ENCODE data around the gene ATP2C1. TPM values are rescaled to one million over a fixed set of nuclear protein-coding genes. Genes with fewer than 3 reads are reported as not detected.
"Not testable (repeated sequence)": the region's sequence is repeated elsewhere in the genome, so short reads cannot be mapped to it uniquely, and the experiment has no call there.

The ATP2C1 gene
- total and polyA plus RNA-seq, 5 donors from 2014 or later: 10.5 to 83.6 (median 16.9) TPM

- ATAC-seq (ENCODE audit: low read depth in 2 of 2): no peak
- Mint-ChIP-seq H3K27ac (peak overlapping the region in 1 of 3 donors; percentile 28), H3K9me3 (peaks cover 0 to 2% (median 0%) of the 10 kb centered on the region in 7 donors), H3K4me3 (peak overlapping the region in 2 of 4 donors; percentile 4 to 55), H3K4me1 (peaks cover 11 to 54% (median 21%) of the 10 kb centered on the region in 4 donors), H3K36me3 (no peaks in the 10 kb centered on the region), H3K27me3 (no peaks in the 10 kb centered on the region)
- Histone ChIP-seq H3K27ac (ENCODE audit: insufficient read depth, low read length, poor library complexity, severe bottlenecking) (no peak overlapping the region), H3K27me3 (ENCODE audit: control insufficient read depth, insufficient read depth, low read length) (no peaks in the 10 kb centered on the region), H3K36me3 (ENCODE audit: control insufficient read depth, insufficient read depth, low read length) (no peaks in the 10 kb centered on the region), H3K9me3 (ENCODE audit: control insufficient read depth in 2 of 2, low read length in 2 of 2) (no peaks in the 10 kb centered on the region), H3K4me3 (ENCODE audit: low read depth, low read length) (peak overlapping the region; percentile 23), H3K4me1 (ENCODE audit: control insufficient read depth, insufficient read depth, low read length, poor library complexity, severe bottlenecking) (peaks cover 22% of the 10 kb centered on the region)
- no peak for DNase-seq
These were observed 40.3 kb upstream of the ATP2C1 start for GRCh38 chr3:130853581-130853980.

- H3K27ac Mint-ChIP-seq: peak overlapping the region in 2 of 3 donors; percentile 28 to 78
- Histone ChIP-seq H3K4me3 (ENCODE audit: low read depth, low read length) (peak overlapping the region; percentile 23), H3K4me1 (ENCODE audit: control insufficient read depth, insufficient read depth, low read length, poor library complexity, severe bottlenecking) (peaks cover 19% of the 10 kb centered on the region), H3K27ac (ENCODE audit: insufficient read depth, low read length, poor library complexity, severe bottlenecking) (no peak overlapping the region), H3K36me3 (ENCODE audit: control insufficient read depth, insufficient read depth, low read length) (no peaks in the 10 kb centered on the region), H3K9me3 (ENCODE audit: control insufficient read depth in 2 of 2, low read length in 2 of 2) (no peaks in the 10 kb centered on the region), H3K27me3 (ENCODE audit: control insufficient read depth, insufficient read depth, low read length) (no peaks in the 10 kb centered on the region)
- H3K36me3 Mint-ChIP-seq: no peaks in the 10 kb centered on the region
- peak in 1 of 3 donors; percentile 16 for DNase-seq
- no peaks in the 10 kb centered on the region for H3K27me3 Mint-ChIP-seq
- H3K4me1 Mint-ChIP-seq: peaks cover 11 to 46% (median 19%) of the 10 kb centered on the region in 4 donors
- H3K4me3 Mint-ChIP-seq: peak overlapping the region; percentile 1 to 55 (median 30)
- no peak for ATAC-seq (ENCODE audit: low read depth in 2 of 2)
- peaks cover 0 to 2% (median 0%) of the 10 kb centered on the region in 7 donors for H3K9me3 Mint-ChIP-seq
These were observed 39.5 kb upstream of the ATP2C1 start for GRCh38 chr3:130854208-130854864.

- no peak overlapping the region for H3K4me3 ChIP-seq (ENCODE audit: low read depth, low read length)
These were observed 36.4 kb upstream of the ATP2C1 start for GRCh38 chr3:130857336-130858026.

GRCh38 chr3:130862130-130862529 is 31.8 kb upstream of the ATP2C1 start:
- H3K9me3 Mint-ChIP-seq; H3K4me3 ChIP-seq (ENCODE audit: low read depth, low read length); H3K4me1 ChIP-seq (ENCODE audit: control insufficient read depth, insufficient read depth, low read length, poor library complexity, severe bottlenecking); ATAC-seq (ENCODE audit: low read depth in 2 of 2); H3K4me1 Mint-ChIP-seq; H3K4me3 Mint-ChIP-seq; DNase-seq; H3K27ac ChIP-seq (ENCODE audit: insufficient read depth, low read length, poor library complexity, severe bottlenecking); H3K36me3 ChIP-seq (ENCODE audit: control insufficient read depth, insufficient read depth, low read length); H3K27ac Mint-ChIP-seq; H3K27me3 ChIP-seq (ENCODE audit: control insufficient read depth, insufficient read depth, low read length); H3K9me3 ChIP-seq (ENCODE audit: control insufficient read depth in 2 of 2, low read length in 2 of 2); H3K36me3 Mint-ChIP-seq; H3K27me3 Mint-ChIP-seq: not testable (repeated sequence)

More at GRCh38 chr3:130857336-130858026, 36.4 kb upstream of the ATP2C1 start:
- no peak for ATAC-seq (ENCODE audit: low read depth in 2 of 2)
- H3K27ac ChIP-seq (ENCODE audit: insufficient read depth, low read length, poor library complexity, severe bottlenecking): no peak overlapping the region
- H3K36me3 Mint-ChIP-seq: no peaks in the 10 kb centered on the region
- H3K9me3 ChIP-seq (ENCODE audit: control insufficient read depth in 2 of 2, low read length in 2 of 2): no peaks in the 10 kb centered on the region
- peaks cover 0 to 2% (median 0%) of the 10 kb centered on the region in 7 donors for H3K9me3 Mint-ChIP-seq
- no peak overlapping the region for H3K27ac Mint-ChIP-seq
- H3K4me1 Mint-ChIP-seq: peaks cover 0 to 17% (median 2%) of the 10 kb centered on the region in 4 donors
- H3K27me3 Mint-ChIP-seq: no peaks in the 10 kb centered on the region
- no peaks in the 10 kb centered on the region for H3K27me3 ChIP-seq (ENCODE audit: control insufficient read depth, insufficient read depth, low read length)
- no peak overlapping the region for H3K4me3 Mint-ChIP-seq
- H3K36me3 ChIP-seq (ENCODE audit: control insufficient read depth, insufficient read depth, low read length): no peaks in the 10 kb centered on the region
- no peak for DNase-seq
- peaks cover 3% of the 10 kb centered on the region for H3K4me1 ChIP-seq (ENCODE audit: control insufficient read depth, insufficient read depth, low read length, poor library complexity, severe bottlenecking)

GRCh38 chr3:130865489-130865888 is 28.4 kb upstream of the ATP2C1 start:
- Mint-ChIP-seq H3K4me1 (no peaks in the 10 kb centered on the region), H3K9me3 (peaks cover 0 to 3% (median 0%) of the 10 kb centered on the region in 7 donors), H3K27ac (no peak overlapping the region), H3K4me3 (no peak overlapping the region), H3K36me3 (no peaks in the 10 kb centered on the region), H3K27me3 (peaks cover 4% of the 10 kb centered on the region)
- DNase-seq (no peak), ATAC-seq (ENCODE audit: low read depth in 2 of 2) (no peak)
- Histone ChIP-seq H3K27ac (ENCODE audit: insufficient read depth, low read length, poor library complexity, severe bottlenecking) (no peak overlapping the region), H3K27me3 (ENCODE audit: control insufficient read depth, insufficient read depth, low read length) (no peaks in the 10 kb centered on the region), H3K4me1 (ENCODE audit: control insufficient read depth, insufficient read depth, low read length, poor library complexity, severe bottlenecking) (no peaks in the 10 kb centered on the region), H3K36me3 (ENCODE audit: control insufficient read depth, insufficient read depth, low read length) (no peaks in the 10 kb centered on the region), H3K4me3 (ENCODE audit: low read depth, low read length) (no peak overlapping the region), H3K9me3 (ENCODE audit: control insufficient read depth in 2 of 2, low read length in 2 of 2) (no peaks in the 10 kb centered on the region)

- no peak overlapping the region for H3K4me3 Mint-ChIP-seq
- Histone ChIP-seq H3K27ac (ENCODE audit: insufficient read depth, low read length, poor library complexity, severe bottlenecking) (no peak overlapping the region), H3K4me3 (ENCODE audit: low read depth, low read length) (no peak overlapping the region), H3K4me1 (ENCODE audit: control insufficient read depth, insufficient read depth, low read length, poor library complexity, severe bottlenecking) (no peaks in the 10 kb centered on the region), H3K9me3 (ENCODE audit: control insufficient read depth in 2 of 2, low read length in 2 of 2) (no peaks in the 10 kb centered on the region), H3K27me3 (ENCODE audit: control insufficient read depth, insufficient read depth, low read length) (no peaks in the 10 kb centered on the region), H3K36me3 (ENCODE audit: control insufficient read depth, insufficient read depth, low read length) (no peaks in the 10 kb centered on the region)
- no peak for ATAC-seq (ENCODE audit: low read depth in 2 of 2)
- no peaks in the 10 kb centered on the region for H3K36me3 Mint-ChIP-seq
- H3K27ac Mint-ChIP-seq: no peak overlapping the region
- H3K9me3 Mint-ChIP-seq: peaks cover 0 to 3% (median 0%) of the 10 kb centered on the region in 7 donors
- peaks cover 4% of the 10 kb centered on the region for H3K27me3 Mint-ChIP-seq
- H3K4me1 Mint-ChIP-seq: no peaks in the 10 kb centered on the region
- no peak for DNase-seq
These were observed 27.6 kb upstream of the ATP2C1 start for GRCh38 chr3:130866327-130866726.

GRCh38 chr3:130870423-130870822 is 23.5 kb upstream of the ATP2C1 start:
- no peak overlapping the region for H3K27ac Mint-ChIP-seq
- Histone ChIP-seq H3K4me3 (ENCODE audit: low read depth, low read length) (no peak overlapping the region), H3K27me3 (ENCODE audit: control insufficient read depth, insufficient read depth, low read length) (no peaks in the 10 kb centered on the region), H3K27ac (ENCODE audit: insufficient read depth, low read length, poor library complexity, severe bottlenecking) (no peak overlapping the region), H3K36me3 (ENCODE audit: control insufficient read depth, insufficient read depth, low read length) (no peaks in the 10 kb centered on the region), H3K4me1 (ENCODE audit: control insufficient read depth, insufficient read depth, low read length, poor library complexity, severe bottlenecking) (no peaks in the 10 kb centered on the region), H3K9me3 (ENCODE audit: control insufficient read depth in 2 of 2, low read length in 2 of 2) (no peaks in the 10 kb centered on the region)
- ATAC-seq (ENCODE audit: low read depth in 2 of 2) (no peak), DNase-seq (no peak)
- H3K36me3 Mint-ChIP-seq: no peaks in the 10 kb centered on the region
- H3K4me1 Mint-ChIP-seq: no peaks in the 10 kb centered on the region
- peaks cover 0 to 3% (median 0%) of the 10 kb centered on the region in 7 donors for H3K9me3 Mint-ChIP-seq
- peaks cover 2% of the 10 kb centered on the region for H3K27me3 Mint-ChIP-seq
- H3K4me3 Mint-ChIP-seq: no peak overlapping the region
